Hippocampal formation (tissue), 2 donors: ENCODE results near the gene CPAMD8.
"Not testable (repeated sequence)": the region's sequence is repeated elsewhere in the genome, so short reads cannot be mapped to it uniquely, and the experiment has no call there.

ENCODE experiments used
- DNase-seq, 2 donors: peaks; one replicate each; lab custom pipeline; 2025; lab: John Stamatoyannopoulos, UW

The CPAMD8 gene

DNA sequence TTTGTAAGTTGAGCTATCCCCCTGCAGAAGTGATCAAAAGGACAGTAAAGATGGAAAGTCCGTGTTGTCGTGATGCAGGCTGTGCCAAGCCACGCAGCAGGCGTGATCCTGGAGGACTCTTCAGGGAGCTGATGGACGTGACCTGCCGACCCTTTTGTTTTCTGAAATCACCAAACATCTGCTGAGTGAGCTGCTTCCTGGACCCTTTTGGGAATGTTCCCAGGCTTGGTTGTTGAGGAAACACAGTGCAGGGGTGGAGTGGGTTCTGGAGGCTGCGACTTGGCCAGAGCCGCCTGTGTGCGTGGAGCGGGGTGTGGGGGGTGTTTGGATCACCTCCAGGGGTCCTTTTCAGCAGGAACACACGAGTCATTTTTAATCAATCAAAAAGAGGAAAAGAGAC is 15.4 kb upstream of the CPAMD8 start:
- DNase-seq = no peak

- DNase-seq = peak; percentile 27 to 30
These were observed 11.4 kb upstream of the CPAMD8 start for GRCh38 chr19:17037966-17038500.

DNA sequence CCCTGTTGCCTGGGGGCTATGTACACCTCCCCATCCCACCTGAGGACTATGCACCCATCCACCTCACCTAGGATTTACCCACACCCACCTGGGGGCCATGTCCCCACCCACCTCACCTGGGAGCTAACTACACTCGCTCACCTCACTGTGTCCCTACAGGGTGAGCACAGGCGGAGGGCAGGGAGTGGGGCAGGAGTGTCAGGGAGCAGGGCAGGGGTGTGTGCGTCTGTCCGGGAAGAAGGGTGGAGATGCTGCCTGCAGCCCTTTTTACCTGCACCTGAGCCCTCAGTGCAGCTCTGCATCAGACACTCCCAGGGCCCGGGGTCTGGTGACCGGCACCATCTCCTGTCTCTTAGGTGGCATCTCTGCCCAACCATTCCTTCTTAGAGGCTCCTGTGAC is 10.6 kb upstream of the CPAMD8 start:
- DNase-seq = no peak

DNA sequence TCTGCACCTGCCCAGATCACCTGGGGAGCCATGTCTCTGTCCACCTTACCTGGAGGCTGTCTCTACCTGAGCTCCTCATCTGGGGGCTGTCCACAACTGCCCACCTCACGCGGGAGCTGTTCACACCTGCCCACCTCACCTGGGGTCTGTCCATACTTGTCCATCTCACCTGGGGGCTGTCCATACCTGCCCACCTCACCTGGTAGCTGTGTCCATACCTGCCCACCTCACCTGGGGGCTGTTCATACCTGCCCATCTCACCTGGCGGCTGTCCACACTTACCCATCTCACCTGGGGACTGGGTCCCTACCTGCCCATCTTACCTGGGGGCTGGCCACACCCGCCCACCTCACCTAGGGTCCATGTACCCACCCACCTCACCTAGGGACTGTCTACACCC is 10.0 kb upstream of the CPAMD8 start:
- DNase-seq = no peak

DNA sequence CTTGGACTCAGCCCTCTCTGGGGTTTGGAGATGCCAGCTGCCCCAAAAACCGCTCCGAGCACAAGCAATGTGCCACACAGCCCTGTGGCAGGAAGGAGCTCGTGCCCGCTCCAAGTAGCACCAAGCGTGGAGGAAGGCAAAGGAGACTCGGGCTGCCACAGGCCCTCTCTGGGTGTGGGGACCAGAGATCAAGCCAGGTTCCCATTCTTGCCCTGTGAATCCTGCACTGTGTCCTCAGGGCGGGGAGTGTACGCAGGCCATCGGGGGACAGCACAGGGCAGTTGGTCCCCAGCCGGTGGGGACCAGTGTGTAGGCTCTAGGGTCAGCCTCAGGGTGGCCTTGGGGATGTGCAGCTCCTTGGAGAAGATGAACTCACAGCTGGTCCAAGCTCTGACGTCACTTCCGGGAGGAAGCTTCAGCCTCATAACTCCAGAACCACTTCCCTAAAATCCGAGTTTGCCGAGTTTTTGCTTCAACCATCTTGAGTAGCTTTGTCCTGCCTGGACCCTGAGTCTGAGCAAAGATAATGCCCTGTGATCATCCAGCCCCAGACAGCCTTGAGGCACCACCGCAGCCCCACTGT is 9.3 kb upstream of the CPAMD8 start:
- no peak for DNase-seq

- DNase-seq = no peak
These were observed 5.1 kb upstream of the CPAMD8 start for GRCh38 chr19:17031741-17032140.

DNA sequence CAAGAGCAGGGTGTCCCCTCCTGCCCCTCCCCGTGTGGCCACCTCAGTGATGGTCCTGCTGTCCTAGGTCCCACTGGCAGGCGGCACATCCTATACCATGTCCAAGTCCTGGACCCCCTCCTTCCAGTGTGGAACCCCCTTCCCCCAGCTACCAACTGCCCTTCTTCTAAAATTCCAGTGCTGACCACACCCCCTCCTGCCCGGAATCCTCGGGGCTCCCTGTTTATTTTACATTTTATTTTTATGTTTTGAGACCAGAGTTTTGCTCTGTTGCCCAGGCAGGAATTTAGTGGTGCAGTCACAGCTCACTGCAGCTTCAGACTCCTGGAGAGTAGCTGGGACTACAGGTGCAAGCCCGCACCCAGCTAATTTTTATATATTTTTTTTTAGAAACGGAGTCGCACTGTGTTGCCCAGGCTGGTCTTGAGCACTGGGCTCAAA is 945 bp upstream of the CPAMD8 start:
- no peak for DNase-seq

DNA sequence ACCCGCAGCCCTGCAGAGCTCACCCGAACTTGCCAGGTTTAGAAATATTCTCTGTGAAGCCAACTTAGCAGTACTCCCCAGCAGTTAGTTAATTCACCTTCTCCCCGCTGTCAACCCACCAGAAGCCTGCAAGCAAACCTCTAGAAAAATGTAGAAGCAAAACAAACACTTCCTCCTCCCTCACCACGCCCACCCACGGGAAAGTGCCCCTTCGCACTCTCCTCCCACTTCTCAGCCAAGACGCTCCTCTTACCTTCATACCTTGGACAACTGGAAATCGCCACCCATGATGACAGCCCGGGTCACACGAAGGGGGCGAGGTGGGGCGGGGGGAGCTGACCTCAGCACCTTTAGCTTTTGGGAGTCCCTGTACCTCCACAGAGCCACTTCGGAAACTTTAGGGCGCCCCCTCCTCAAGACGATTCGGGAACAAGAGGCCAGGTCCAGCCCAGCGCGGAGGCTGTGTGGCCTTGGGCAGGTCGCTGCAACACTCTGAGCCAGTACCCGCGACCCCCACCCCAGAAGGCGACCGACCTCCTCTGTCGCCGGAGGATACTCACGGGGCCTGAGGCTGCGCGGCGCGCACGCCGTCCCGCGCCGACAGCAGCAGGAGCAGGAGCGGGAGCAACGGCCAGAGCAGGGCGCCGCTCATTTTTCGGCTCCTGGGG is 485 bp downstream of the CPAMD8 start:
- DNase-seq = no peak

- DNase-seq = no peak
These were observed 1.2 kb downstream of the CPAMD8 start for GRCh38 chr19:17025361-17025760.

DNA sequence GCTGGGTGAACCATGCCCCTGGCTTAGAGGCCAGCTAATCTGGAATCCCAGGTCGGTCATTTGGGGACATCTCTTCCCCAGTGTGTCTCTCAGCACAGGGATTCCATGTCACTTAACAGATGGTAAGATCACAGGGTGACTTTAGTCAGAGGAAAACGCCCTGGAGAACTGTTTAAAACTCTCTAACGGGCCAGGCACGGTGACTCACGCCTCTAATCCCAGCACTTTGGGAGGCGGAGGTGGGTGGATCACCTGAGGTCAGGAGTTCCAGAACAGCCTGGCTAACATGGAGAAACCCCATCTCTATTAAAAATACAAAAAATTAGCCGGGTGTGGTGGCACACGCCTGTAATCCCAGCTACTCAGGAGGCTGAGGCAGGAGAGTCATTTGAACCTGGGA is 1.7 kb downstream of the CPAMD8 start:
- DNase-seq = not testable (repeated sequence)

DNA sequence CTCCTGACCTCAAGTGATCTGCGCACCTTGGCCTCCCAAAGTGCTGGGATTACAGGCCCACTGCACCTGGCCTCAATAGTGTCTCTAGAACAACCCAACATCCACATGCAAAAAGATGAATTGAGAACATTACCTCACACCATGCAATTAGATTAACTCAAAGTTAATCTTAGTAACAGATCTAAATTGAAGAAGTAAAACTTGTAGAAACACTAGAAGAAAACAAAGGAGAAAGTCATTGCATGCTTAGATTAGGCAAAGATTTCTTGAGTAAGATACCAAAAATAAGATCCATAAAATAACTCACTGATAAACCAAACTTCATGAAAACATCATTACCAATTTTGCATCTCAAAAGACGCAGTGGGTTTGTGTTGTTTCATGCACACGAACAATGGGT is 2.8 kb downstream of the CPAMD8 start:
- DNase-seq = no peak

DNA sequence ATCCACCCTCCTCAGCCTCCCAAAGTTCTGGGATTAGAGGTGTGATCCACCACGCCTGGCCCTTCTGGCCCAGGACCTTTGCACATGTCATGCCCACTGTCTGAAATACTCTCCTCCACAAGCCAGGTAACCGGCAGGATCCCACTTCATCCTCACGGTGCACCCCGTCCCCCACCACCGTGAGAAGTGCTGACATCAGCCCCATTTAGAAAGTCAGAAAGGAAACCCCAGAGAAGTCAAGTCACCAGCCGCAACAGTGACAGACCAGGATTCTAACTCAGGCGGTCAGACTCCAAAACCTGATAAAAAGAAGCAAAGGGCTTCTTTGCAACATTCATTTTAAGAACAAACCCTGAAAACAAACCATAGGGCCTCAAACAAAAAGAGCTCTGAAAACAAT is 3.9 kb downstream of the CPAMD8 start:
- no peak for DNase-seq

GRCh38 chr19:17021793-17022590 is 4.6 kb downstream of the CPAMD8 start:
- DNase-seq = peak in 1 of 2 donors; percentile 0

DNA sequence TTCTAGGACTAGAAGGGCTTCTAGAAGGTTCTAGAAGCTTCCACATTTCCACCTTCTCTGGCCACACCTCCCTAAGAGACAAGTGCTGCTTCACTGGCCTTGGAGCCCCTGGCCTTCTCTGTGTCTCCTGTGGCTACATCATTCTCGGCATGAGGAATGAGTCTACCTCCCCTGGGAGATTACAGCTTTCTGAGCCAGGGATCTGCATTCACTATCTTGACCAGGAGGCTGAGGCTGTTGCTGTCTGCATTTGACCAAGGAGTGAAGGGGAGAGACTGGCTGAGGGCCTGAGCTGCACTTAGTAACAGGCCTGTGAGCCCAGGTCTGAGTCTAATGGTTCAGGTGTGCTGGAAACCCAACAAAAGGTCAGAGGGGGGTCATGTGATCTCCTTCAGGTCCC is 5.3 kb downstream of the CPAMD8 start:
- no peak for DNase-seq

DNA sequence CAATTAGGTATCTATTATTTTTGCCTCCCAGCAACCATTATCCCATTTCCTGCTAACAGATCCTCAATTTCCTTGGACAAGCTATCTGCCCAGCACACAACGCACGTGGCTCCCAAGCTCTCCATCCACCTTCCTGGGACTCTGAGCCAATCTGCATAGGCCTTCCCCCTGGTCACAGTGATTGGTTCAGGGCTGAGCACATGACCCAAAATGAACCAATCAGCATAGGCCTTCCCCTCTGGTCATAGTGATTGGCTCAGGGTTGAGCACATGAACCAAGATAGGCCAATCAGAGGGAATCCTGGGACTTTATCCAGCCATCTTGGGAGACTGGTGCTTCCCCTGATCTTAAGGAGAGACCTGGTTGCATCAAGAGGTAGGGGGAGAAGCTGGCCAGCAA is 5.8 kb downstream of the CPAMD8 start:
- DNase-seq = no peak

GRCh38 chr19:17020385-17020784 is 6.2 kb downstream of the CPAMD8 start:
- DNase-seq = peak in 1 of 2 donors; percentile 1

- not testable (repeated sequence) for DNase-seq
These were observed 12.3 kb downstream of the CPAMD8 start for GRCh38 chr19:17014212-17014861.

DNA sequence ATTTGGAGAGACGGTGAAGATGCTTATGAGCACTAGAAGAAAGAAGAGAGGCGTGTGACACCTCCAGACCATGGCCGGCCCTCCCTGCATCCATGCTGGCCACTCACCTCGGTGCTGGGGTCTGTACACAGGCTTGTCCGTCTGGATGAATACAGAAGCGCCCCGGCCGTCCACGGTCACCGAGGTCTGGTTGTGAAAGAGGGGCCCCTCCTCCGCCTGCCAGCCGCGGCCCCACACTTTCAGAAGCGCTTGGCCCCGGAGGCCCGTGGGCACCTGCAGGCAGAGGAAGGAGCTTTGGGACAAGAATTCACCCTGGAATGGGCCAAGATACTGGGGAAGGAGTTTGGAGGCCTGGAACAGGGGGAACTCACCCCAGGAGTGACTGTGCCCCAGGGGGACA is 15.1 kb downstream of the CPAMD8 start:
- no peak for DNase-seq

- no peak for DNase-seq
These were observed 20.0 kb downstream of the CPAMD8 start for GRCh38 chr19:17006579-17006978.

- no peak for DNase-seq
These were observed 21.6 kb downstream of the CPAMD8 start for GRCh38 chr19:17005000-17005399.

- no peak for DNase-seq
These were observed 22.2 kb downstream of the CPAMD8 start for GRCh38 chr19:17004386-17004785.

DNA sequence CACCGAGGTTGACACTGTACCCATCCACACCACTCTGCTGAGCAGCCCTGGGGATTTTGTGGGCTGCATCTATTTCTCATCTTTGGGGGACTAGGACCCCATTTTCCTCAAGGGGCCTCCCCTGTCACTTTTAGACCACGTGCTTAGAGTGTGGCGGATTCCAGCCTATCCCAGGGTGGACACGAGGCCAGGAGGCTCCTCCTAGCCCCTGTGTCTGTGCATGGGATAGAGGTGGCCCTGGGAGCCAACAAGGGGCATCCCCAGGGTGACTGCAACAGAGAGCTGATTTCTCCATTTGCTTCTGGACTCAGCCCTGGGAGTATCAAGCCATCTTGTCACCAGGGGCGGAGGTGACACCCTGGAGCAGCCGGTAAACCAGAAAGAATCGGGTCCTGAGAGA is 24.2 kb downstream of the CPAMD8 start:
- DNase-seq = no peak
